Stimulated activated CD8-positive, alpha-beta memory T cell treated with anti-CD3 and anti-CD28 coated beads, Interleukin-4, amount 100 ng/mL, for 4 hours (primary cell): ENCODE results near the gene EPB41L4B.
"Not testable (repeated sequence)": the region's sequence is repeated elsewhere in the genome, so short reads cannot be mapped to it uniquely, and the experiment has no call there.

Source experiments
- DNase-seq, 2 donors: peaks; one replicate each; pipeline ENCODE4 v3.0.0-alpha.2; 2020; ENCODE audit warnings: low read depth in 2 of 2, low spot score in 1 of 2

Gene EPB41L4B

GRCh38 chr9:109301012-109301411 lies 19.8 kb downstream of the EPB41L4B start:
- DNase-seq: no peak

DNA sequence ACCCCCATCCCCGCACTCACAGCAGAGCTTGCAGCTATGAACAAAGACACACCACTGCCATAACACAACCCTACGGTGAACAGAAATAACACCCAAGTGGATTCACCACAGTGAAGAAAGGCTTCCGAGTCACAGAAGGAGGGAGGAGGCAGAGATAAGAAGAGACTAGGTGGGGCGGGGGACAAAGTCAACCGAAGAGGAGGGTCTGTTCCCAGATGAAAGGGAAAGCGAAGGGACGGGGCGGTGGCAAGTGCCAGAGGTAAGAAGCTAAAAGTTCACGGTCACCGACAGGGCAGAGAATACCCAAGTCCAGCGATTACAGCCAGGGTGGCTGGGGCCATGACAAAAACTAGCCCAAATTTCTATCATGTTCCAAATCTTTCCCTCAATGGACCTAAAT lies 21.0 kb downstream of the EPB41L4B start:
- DNase-seq: no peak

DNA sequence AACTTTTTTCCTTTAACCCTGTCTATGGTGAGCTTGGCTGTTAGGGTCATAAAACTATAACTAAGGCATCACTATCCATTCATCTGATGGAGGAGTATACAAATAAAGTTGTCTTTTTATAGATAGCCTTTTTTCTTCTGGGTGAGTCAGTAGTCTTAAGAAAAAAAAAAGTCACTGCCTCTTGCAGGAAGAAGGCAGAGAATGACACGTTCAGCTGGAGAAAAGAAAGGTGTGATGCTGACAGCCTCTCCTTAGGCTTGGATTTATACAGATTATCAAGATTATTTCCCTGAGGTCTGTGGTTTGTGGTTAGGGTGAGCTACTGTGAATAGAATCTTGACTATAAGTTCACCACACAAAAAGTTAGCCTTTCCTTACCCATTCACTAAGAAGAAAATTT lies 23.0 kb downstream of the EPB41L4B start:
- DNase-seq: no peak

DNA sequence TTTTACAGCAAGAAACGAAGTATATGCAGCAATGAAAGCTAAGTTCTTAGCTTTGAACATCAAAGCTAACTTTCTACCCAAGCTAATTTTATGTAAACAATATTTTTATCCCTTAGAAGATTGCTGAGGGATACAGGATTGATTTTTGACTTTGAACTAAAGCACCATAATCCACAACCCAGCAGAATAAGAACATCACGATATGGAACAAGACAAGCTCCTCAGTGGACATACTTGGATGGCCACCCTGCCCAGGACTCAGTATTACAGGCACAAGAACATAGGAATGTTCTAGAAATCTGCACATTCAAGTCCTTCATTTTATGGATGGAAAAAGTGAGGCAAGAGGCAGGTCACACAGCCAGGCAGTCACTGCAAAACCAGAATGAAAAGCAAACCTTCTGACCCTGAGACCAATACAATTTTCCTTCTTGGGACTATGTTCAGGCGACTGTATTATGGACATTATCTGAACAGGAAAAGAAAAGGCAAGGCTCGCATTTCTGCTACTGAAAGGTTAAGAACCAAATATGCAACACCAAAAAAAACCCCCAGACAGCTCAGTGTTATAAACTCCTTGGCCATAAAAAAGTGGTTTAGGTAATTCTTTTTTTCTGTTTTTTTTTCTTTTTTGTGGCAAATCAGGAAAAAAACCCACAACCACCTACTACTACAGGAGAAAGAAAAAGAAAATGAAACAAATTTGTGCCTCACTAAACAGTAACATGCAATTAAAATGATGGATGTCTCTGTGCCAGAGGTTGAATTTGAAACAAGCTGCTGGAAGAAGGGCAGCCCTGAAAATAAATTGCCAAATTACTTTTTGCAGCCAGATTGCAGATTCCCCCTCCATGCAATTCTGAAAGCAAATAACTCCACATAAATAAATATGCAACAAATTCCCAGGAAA lies 25.4 kb downstream of the EPB41L4B start:
- no peak for DNase-seq

- no peak for DNase-seq
These were observed 30.5 kb downstream of the EPB41L4B start for GRCh38 chr9:109290385-109290784.

- DNase-seq: no peak
These were observed 30.9 kb downstream of the EPB41L4B start for GRCh38 chr9:109289931-109290330.

DNA sequence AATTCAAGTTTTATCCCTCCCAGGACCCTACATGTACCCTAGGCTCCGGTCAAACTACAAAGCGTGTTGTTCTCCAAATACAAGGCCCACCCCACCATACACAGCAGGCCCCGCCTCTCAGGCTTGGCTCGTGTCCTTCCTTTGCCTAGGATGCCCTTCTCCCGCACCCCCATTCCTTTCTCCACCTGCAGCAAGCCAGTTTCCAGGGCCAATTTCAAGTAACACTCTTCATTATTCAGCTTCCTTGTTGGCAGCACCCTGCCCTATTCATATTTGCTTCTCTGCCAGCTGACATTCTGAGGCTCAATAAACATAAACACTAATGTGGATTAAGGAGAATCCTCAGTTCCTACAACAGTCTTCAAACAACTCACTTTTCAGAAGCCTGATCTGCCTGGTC lies 31.7 kb downstream of the EPB41L4B start:
- DNase-seq: no peak

DNA sequence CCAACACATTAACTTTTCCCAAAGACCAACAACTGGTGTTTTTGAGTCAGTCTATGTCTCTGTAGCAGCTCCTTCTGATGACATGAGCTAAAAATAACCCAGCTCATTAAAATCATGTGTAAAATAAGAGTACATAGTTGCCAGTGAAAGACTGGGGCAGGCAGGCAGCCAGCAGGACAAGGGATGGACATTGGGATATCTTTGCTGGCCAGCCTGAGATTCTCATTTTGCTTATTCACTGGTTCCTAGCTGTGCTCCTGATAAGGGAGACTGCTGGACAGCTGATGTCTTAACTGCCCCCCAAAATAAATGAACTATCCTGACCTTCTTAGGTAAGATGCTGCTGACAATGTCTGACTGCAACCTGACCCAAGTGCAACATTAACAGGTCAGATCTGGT lies 33.9 kb downstream of the EPB41L4B start:
- DNase-seq: no peak

DNA sequence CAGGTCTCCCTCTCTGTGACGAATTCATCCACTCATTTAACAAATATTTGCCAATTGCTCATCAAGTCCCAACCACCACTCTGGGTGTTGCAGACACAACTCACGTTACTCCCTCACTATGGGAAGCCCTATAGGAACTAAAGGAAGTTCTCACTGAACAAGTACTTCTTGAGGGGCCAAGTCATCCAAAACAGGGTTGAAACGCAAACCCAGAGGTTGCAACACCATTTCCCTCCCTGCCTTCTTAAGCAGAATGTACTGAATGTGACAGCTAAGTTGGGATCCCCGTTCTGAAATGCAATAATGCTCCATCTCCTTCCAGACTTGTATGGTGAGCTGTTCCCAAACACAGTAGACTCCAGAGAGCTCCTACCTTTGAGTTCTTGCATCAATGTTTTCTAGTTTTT lies 34.3 kb downstream of the EPB41L4B start:
- no peak for DNase-seq

- DNase-seq: not testable (repeated sequence)
These were observed 37.2 kb downstream of the EPB41L4B start for GRCh38 chr9:109283672-109284071.

DNA sequence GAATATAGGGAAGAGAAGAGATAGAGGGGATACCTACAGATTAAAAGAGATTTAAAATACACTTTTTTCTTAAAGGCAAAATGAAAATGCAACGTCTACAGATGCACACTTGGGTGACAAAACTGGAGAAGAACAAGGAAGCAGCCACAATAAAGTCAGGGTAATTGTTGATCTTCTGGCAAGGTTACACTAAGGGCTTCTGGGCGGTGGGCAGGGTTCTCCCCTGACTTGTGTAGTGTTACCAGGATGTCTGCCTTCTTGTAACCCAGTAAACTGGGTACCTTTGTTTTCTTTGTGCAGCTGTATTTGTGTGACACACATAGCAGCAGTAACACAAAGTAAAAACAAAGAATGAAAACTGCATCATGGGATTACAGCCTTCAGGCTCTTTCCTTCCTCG lies 37.8 kb downstream of the EPB41L4B start:
- no peak for DNase-seq

DNA sequence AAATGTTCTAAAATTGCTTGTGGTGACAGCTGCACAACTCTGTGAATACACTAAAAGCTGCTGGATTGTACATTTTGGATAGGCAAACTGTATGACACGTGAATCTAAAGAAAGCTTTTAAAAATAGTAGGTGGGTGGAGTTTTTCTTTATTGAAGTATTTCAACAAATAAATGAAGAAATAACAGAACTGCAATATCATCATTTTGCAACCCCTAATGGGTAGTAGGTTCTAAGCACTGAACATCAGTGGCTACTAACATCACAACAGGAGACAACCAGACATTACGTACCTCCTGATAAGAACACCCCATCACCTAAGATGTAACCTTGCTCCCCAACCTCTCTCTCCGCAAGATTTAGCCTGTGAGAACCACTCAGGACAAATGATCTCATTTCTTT lies 38.6 kb downstream of the EPB41L4B start:
- DNase-seq: no peak

- DNase-seq: no peak
These were observed 39.3 kb downstream of the EPB41L4B start for GRCh38 chr9:109281518-109281917.

GRCh38 chr9:109278848-109279247 lies 42.0 kb downstream of the EPB41L4B start:
- DNase-seq: no peak

DNA sequence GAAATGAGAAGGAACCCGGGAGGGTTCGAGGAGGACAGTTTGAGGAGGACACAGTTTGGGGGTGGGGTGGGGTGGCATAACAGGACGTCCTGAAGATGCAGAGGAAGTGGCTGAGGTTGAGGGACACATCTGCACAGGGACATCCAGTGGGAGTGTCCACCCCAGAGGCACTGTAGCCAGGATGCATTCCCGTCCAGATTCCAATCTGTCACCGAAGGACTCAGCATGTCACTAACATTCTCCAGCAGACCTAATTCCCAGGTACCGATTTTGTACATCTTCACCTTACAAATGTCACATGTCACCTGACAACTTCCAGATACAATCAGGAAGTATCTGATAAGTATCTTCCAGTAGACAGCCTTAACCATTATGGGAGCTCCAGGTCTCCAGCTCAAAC lies 42.6 kb downstream of the EPB41L4B start:
- DNase-seq: no peak

- DNase-seq: no peak
These were observed 43.4 kb downstream of the EPB41L4B start for GRCh38 chr9:109277451-109277850.

DNA sequence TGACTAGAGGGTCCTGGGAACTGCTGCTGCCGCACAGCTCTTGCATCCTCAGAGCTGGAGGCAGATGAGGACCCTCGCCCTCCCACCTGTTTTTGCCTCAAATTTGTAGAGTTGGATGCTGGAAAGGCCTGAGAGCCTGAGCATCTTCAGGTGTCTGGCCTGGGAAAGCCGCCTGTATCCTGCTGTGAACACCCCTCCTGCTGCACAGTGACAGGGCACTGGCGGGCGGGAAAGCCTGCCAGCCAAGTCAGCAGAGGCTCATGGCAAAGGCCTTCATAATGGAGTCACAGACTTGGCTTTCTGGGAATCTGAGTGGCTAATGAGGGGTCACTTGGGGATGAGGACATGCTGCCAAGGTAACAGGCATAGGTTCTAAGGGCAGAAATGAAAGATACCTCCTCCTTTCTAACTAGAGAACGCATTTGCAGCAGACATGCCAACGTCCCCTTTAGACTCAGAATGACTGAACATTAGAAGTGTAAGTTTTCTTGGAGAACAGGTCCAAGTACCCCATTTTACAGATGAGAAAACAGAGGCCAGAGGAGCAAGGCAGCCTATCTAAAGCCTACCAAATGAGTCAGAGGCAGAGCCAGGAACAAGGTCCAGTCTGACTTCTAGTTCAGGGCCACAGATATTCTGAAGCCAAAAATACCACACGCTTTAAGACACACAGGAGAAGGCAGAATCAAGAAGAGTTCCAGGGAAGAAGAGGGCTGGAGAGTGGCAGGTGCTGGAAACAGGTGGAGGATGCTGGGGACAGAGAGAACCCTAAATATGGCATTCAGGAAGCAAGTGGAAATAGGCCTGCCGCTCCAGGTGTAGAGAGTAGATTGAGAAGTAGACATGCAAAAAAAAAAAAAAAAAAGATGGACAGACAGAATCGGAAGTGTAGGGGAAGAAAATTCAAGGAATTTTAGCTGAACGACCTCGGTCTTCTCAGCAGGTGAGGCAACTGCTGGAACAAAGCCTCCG lies 44.1 kb downstream of the EPB41L4B start:
- DNase-seq: no peak

GRCh38 chr9:109274884-109275730 lies 45.8 kb downstream of the EPB41L4B start:
- no peak for DNase-seq

GRCh38 chr9:109273869-109274268 lies 47.0 kb downstream of the EPB41L4B start:
- no peak for DNase-seq

- DNase-seq: no peak
These were observed 48.1 kb downstream of the EPB41L4B start for GRCh38 chr9:109272745-109273144.

GRCh38 chr9:109272045-109272444 lies 48.8 kb downstream of the EPB41L4B start:
- DNase-seq: no peak
